Neural cell (in vitro differentiated cells): Measurements from ENCODE around the gene GPC1. TPM values are rescaled to one million over a fixed set of nuclear protein-coding genes. Genes with fewer than 3 reads are reported as not detected.

Source experiments
- H2AFZ ChIP-seq: fragments of 200-600, 300-800 bp; sonication (generic), shearing (Covaris generic); 2 replicates; pipeline ENCODE4 v1.6.0; 2014; ENCODE audit warnings: low read depth, mild to moderate bottlenecking, antibody characterized with exemption, low read length, moderate library complexity
- H3F3A ChIP-seq: fragments of 200-600 bp; shearing (Covaris generic); 2 replicates; pipeline ENCODE4 v1.6.1; 2016; ENCODE audit warnings: mild to moderate bottlenecking, moderate library complexity, mixed read lengths, antibody characterized with exemption, low read length; ENCODE audit not compliant: insufficient read depth, poor library complexity, severe bottlenecking
- H3K27ac ChIP-seq: fragments of 200-600, 300-800 bp; sonication (generic), shearing (Covaris generic); 2 replicates; pipeline ENCODE4 v1.5.1; 2014; ENCODE audit warnings: mild to moderate bottlenecking, low read length, moderate library complexity
- H3K27me3 ChIP-seq: fragments of 300-800, 200-600 bp; sonication (generic), shearing (Covaris generic); 2 replicates; pipeline ENCODE4 v1.6.0; 2014; ENCODE audit warnings: mild to moderate bottlenecking, low read depth, low read length, moderate library complexity; ENCODE audit not compliant: insufficient read depth
- H3K36me3 ChIP-seq: fragments of 300-800, 200-600 bp; sonication (generic), shearing (Covaris generic); 2 replicates; pipeline ENCODE4 v1.5.1; 2014; ENCODE audit warnings: mild to moderate bottlenecking, antibody characterized with exemption, low read length, moderate library complexity; ENCODE audit not compliant: insufficient read depth
- H3K4me2 ChIP-seq: fragments of 300-800, 200-600 bp; sonication (generic), shearing (Covaris generic); 2 replicates; pipeline ENCODE4 v1.6.0; 2014; ENCODE audit warnings: mild to moderate bottlenecking, low read length
- H3K4me3 ChIP-seq: fragments of 300-800, 200-600 bp; sonication (generic), shearing (Covaris generic); 2 replicates; pipeline ENCODE4 v1.5.1; 2014; ENCODE audit warnings: mild to moderate bottlenecking, low read length, moderate library complexity
- H3K79me2 ChIP-seq: fragments of 200-600 bp; shearing (Covaris generic); replicated peaks from 2 replicates; pipeline ENCODE4 v1.6.0; 2014; ENCODE audit warnings: mild to moderate bottlenecking, low read length, moderate library complexity; ENCODE audit not compliant: insufficient read depth
- H3K9ac ChIP-seq: fragments of 300-800, 200-600 bp; sonication (generic), shearing (Covaris generic); 2 replicates; pipeline ENCODE4 v1.6.1; 2016; ENCODE audit warnings: mild to moderate bottlenecking, low read length, mixed read lengths
- H3K9me2 ChIP-seq: fragments of 200-600 bp; shearing (Covaris generic); 2 replicates; pipeline ENCODE4 v1.6.1; 2016; ENCODE audit warnings: mild to moderate bottlenecking, low read length, mixed read lengths; ENCODE audit not compliant: insufficient read depth
- H3K9me3 ChIP-seq: fragments of 200-600, 300-800 bp; sonication (generic), shearing (Covaris generic); 2 replicates; pipeline ENCODE4 v1.6.1; 2016; ENCODE audit warnings: mild to moderate bottlenecking, mixed run types, low read length, moderate library complexity, mixed read lengths
- H4K20me1 ChIP-seq: fragments of 200-600 bp; shearing (Covaris generic); 2 replicates; pipeline ENCODE4 v1.6.1; 2016; ENCODE audit warnings: mild to moderate bottlenecking, mixed run types; ENCODE audit not compliant: insufficient read depth
- CTCF ChIP-seq: fragments of 450-650 bp; IDR thresholded peaks from 2 replicates; pipeline ENCODE4 v1.5.1; 2014; ENCODE audit warnings: antibody characterized with exemption, mild to moderate bottlenecking, moderate library complexity; ENCODE audit not compliant: poor library complexity, severe bottlenecking
- EP300 ChIP-seq: fragments of 450-650 bp; conservative IDR thresholded peaks from 2 replicates; pipeline ENCODE4 v1.6.1; 2014; ENCODE audit warnings: antibody characterized with exemption, mild to moderate bottlenecking, moderate library complexity; ENCODE audit not compliant: poor library complexity, severe bottlenecking
- EZH2 ChIP-seq: fragments of 200-600, 300-800 bp; shearing (Covaris generic), sonication (generic); IDR thresholded peaks from 2 replicates; pipeline ENCODE4 v1.6.1; 2014; ENCODE audit warnings: antibody characterized with exemption, low read length, borderline replicate concordance, mild to moderate bottlenecking; ENCODE audit not compliant: insufficient read depth, poor library complexity, severe bottlenecking
- MXI1 ChIP-seq: fragments of 450-650 bp; conservative IDR thresholded peaks from 2 replicates; pipeline ENCODE4 v1.6.1; 2014; ENCODE audit warnings: antibody characterized with exemption, mild to moderate bottlenecking; ENCODE audit not compliant: poor library complexity, severe bottlenecking
- POLR2AphosphoS5 ChIP-seq: IDR thresholded peaks from 2 replicates; pipeline ENCODE4 v1.6.1; 2012
- RAD21 ChIP-seq: fragments of 450-650 bp; conservative IDR thresholded peaks from 2 replicates; pipeline ENCODE4 v1.6.1; 2014; ENCODE audit warnings: antibody characterized with exemption, mild to moderate bottlenecking, moderate library complexity
- REST ChIP-seq: IDR thresholded peaks from 2 replicates; pipeline ENCODE4 v1.6.1; 2012; ENCODE audit warnings: borderline replicate concordance
- SMC3 ChIP-seq: fragments of 450-650 bp; conservative IDR thresholded peaks from 2 replicates; pipeline ENCODE4 v1.6.1; 2014; ENCODE audit warnings: antibody characterized with exemption, mild to moderate bottlenecking, moderate library complexity; ENCODE audit not compliant: poor library complexity
- TAF1 ChIP-seq: IDR thresholded peaks from 2 replicates; pipeline ENCODE4 v1.6.1; 2012; ENCODE audit warnings: low read depth
- polyA plus RNA-seq: library from polyadenylated mRNA; depleted of rRNA; stranded (reverse); fragments of >200 nt; gene quantifications from 2 replicates; pipeline ENCODE4 v1.2.3, GENCODE V29; 2014

Gene GPC1
- polyA plus RNA-seq, 1 donor from 2014 or later, result 74.0 TPM

GRCh38 chr2:240413813-240414429 is 21.5 kb upstream of the GPC1 start:
- Histone ChIP-seq H3K27me3 (no peaks in the 10 kb centered on the region), H3K9me3 (no peaks in the 10 kb centered on the region), H2AFZ (no peak overlapping the region), H3K4me2 (no peak overlapping the region), H3K79me2 (no peaks in the 10 kb centered on the region), H3K27ac (no peak overlapping the region), H3F3A (no peaks in the 10 kb centered on the region), H3K36me3 (no peaks in the 10 kb centered on the region), H3K9me2 (no peaks in the 10 kb centered on the region), H3K4me3 (no peak overlapping the region), H4K20me1 (no peaks in the 10 kb centered on the region), H3K9ac (no peak overlapping the region)
- TF ChIP-seq TAF1 (no peak), EZH2 (no peak), POLR2AphosphoS5 (no peak), REST (no peak), SMC3 (no peak), EP300 (no peak), RAD21 (no peak), CTCF (no peak), MXI1 (no peak)

GRCh38 chr2:240416821-240417220 is 18.6 kb upstream of the GPC1 start:
- no peak overlapping the region for H3K27ac ChIP-seq
- H4K20me1 ChIP-seq, result no peaks in the 10 kb centered on the region

More at GRCh38 chr2:240416821-240417220, 18.6 kb upstream of the GPC1 start:
- Histone ChIP-seq H3F3A (no peaks in the 10 kb centered on the region), H3K4me2 (no peak overlapping the region), H3K4me3 (no peak overlapping the region), H3K9me2 (no peaks in the 10 kb centered on the region), H3K27me3 (no peaks in the 10 kb centered on the region), H3K9me3 (peaks cover 7% of the 10 kb centered on the region), H3K9ac (no peak overlapping the region), H2AFZ (no peak overlapping the region), H3K79me2 (no peaks in the 10 kb centered on the region), H3K36me3 (no peaks in the 10 kb centered on the region)
- no peak for TF ChIP-seq POLR2AphosphoS5
- TF ChIP-seq CTCF, result no peak
- TF ChIP-seq REST, result no peak
- TF ChIP-seq RAD21, result no peak
- no peak for TF ChIP-seq MXI1
- TF ChIP-seq TAF1, result no peak
